Esophagus mucosa (tissue), 1 donor: ENCODE measurements around the gene LRWD1. TPM values are rescaled to one million over a fixed set of nuclear protein-coding genes. Genes with fewer than 3 reads are reported as not detected.
A peak's percentile ranks its signal among the peaks of the same experiment; 100 is the strongest.
"Not testable (repeated sequence)": the region's sequence is repeated elsewhere in the genome, so short reads cannot be mapped to it uniquely, and the experiment has no call there.

Source experiments
- ATAC-seq: fragments of 200-7000 bp; cut with Tn5 transposase; one replicate; pipeline ENCODE4 v1.9.1; 2020
- total RNA-seq: library from RNA; stranded (reverse); gene quantifications from one replicate; pipeline ENCODE4 v1.2.4, GENCODE V29; 2023
- donor health status: DM: yes; HTN: yes; CAD: no.

LRWD1 gene
- total RNA-seq, 1 donor from 2014 or later: 8.7 TPM

DNA sequence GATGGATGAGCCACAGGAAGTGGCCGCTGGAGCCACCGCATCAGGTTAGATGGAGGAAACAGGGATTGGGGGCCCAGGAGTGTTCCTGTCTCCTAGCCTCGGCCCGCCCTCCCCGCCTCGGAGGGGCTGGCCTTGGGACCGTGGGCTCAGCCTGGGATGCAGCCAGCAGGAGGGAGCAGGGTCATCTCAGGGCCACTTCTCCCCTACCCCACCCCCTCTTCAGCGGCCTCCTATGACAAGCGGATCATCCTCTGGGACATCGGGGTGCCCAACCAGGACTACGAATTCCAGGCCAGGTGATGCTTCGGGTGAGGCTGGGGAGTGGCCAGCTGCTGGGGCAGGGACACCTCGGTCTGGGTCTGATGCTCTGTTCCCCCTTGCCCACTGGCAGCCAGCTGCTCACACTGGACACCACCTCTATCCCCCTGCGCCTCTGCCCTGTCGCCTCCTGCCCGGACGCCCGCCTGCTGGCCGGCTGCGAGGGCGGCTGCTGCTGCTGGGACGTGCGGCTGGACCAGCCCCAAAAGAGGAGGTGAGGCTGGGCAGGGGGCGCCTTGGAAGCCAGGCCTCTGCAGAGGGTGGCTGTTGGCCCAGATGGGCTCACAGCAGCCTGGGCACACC is 4.7 kb downstream of the LRWD1 start:
- no peak for ATAC-seq

DNA sequence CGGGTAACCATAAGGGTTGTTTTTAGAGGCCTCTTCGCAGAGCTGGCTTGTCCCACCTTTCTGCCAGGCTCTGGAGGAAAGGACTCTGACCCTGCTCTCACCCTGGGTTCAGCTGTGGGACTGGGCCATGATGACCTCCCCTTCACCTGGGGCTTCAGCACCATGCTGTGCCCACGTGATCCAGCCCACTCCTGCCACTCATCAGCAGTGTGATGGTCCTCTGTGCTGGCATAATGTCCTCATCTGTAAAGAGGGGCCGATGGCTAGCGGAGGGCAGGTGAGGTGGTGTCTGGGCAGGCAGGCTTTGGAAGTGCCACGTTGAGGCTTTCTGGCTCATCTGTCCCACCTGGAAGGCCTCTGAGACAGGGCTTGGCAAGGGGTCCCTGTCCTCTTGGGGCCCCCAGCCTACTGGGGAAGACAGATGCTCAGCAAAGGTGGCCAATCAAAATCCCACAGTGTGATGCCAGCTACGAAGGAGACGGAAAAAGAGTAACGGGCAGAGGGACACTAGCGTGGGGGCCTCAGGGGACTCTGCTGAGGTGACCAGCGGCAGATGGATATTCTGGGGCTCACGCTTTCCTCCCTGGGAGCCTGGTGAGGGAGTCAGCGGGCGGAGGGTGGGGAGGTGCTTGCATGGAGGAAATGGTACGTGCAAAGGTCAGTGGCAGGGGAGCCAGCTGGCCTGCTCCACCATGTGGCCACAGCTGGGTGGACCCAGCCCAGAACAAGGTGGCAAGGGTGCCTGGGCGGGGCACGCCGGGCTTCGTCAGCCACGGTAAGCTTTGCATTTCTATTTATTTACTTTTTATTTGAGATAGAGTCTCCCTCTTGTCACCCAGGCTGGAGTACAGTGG is 5.4 kb downstream of the LRWD1 start:
- no peak for ATAC-seq

DNA sequence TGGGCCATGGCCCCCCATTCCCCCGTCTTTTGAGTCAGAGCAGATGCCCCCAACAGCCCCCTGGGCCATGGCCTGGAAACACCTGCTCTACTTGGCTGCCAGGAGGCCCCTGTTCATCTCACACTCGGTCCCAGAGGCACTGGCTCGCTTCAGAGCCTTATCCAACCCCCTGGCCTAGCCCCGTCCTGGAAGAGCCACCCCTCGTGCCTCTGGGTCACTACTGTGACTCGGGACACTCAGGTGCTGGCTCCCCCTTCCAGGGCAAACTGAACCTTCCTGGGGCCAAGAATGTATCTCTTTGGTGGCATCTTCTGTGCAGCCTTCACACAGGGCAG is 7.0 kb downstream of the LRWD1 start:
- no peak for ATAC-seq

DNA sequence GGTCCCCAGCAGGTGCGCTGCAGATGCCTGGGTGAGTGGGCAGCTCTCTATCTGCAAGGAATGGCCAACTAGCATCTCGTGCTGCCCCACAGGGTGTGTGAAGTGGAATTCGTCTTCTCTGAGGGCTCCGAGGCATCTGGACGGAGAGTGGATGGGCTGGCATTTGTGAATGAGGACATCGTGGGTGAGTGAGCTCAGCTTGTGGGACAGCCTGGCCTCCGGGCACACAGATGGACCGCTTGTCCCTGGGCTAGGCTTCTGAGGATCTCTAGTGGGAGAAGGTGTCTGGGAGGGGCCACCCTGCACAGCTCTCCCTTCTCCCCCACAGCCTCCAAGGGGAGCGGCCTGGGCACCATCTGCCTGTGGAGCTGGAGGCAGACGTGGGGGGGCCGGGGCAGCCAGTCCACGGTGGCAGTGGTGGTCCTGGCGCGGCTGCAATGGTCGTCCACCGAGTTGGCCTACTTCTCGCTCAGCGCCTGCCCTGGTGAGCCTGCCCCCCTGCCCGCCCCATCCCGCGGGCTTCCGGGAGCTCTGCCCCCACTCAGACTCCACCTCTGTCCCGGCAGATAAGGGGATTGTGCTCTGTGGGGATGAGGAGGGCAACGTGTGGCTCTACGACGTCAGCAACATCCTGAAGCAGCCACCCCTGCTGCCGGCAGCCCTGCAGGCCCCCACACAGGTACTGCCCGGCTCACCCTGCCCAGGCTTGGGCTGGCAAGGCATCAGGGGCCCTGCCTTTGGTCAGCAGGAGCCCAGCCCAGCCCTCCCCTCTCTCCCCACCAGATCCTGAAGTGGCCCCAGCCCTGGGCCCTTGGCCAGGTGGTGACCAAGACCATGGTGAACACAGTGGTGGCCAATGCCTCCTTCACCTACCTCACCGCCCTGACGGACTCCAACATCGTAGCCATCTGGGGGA is 7.6 kb downstream of the LRWD1 start:
- ATAC-seq: no peak

DNA sequence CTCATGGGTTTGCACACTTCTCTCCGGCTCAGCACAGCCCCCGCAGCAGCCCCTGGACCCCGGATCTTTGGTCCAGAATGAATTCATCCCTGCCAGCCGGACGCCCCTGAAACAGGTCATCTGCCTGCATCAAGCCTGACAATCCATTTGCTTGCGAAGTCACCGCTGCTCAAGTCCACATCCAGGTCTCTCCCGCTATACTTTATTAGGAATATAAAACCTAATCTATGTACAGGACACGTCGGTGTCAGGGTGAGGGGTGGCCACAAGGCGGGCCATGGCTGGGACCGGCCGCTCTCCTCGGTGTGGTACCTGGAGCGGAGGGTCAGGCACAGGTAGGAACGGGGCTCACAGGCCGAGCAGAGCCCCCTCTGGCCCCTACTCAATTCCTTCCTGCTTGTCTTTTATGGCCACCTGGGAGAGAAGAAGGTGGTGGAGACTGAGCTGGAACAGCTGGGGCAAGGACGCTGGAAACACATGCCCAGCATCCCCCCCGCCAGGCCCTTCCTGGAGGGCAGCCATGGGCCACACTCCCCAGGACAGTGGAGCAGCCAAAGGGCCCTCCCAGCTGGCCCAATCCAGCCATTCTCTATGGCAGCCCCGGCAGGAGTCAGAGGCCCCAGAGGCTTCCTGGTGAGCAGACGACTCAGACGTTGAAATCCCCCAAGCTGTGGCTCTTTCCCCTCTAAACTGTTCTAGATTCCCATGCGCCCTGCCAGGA is 8.6 kb downstream of the LRWD1 start:
- ATAC-seq: no peak

DNA sequence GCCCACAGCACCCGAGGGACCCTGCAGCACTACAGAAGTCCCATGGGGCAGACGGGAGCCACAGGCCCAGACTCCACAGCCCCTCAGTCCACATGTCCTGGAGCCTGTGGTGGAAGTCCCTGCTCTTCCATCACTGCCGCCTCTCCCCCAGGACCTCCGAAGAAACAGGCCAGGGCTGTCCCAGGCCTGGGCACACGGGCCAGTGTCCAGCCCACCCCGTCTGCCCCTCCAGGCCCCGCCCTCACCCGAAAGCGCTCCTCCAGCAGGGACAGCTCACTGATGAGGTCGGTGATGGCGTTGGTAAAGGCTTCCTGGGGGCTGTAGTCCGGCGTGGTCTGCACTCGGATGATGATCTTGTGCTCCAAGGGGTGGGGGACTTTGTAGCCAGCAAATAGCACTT is 9.3 kb downstream of the LRWD1 start:
- ATAC-seq: not testable (repeated sequence)

DNA sequence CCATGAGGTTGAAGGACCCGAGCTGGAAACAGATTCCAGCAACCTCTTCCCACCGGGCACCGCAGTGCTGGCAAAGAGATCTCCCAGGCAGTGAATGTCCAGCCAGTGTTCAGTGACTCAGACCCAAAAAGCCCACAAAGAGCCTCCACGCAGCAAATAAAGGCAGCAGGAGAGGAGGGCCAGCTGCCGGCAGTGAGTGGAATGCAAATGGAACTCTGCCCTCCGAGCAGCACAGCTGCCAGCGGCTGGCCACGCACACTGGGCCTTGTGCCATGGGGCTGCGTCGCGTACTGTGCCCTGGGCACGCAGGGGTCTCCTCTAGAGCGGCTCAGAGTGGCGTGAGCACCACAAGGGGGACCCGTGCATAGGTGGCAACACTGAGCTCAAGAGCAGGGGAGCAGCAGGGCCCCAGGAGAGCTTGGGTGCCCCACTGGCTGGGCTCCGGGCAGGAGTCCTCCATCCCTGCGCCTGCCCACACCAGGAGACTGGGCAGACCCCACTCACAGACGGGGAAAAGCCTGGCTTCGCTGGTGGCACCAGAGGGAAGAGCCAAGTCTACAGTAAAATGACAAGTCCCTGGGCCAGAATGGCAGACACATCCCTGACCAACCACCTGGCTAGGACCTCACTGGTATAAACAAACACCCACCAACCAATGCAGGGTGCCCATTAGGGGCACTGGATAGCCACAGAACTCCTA is 10.1 kb downstream of the LRWD1 start:
- not testable (repeated sequence) for ATAC-seq

DNA sequence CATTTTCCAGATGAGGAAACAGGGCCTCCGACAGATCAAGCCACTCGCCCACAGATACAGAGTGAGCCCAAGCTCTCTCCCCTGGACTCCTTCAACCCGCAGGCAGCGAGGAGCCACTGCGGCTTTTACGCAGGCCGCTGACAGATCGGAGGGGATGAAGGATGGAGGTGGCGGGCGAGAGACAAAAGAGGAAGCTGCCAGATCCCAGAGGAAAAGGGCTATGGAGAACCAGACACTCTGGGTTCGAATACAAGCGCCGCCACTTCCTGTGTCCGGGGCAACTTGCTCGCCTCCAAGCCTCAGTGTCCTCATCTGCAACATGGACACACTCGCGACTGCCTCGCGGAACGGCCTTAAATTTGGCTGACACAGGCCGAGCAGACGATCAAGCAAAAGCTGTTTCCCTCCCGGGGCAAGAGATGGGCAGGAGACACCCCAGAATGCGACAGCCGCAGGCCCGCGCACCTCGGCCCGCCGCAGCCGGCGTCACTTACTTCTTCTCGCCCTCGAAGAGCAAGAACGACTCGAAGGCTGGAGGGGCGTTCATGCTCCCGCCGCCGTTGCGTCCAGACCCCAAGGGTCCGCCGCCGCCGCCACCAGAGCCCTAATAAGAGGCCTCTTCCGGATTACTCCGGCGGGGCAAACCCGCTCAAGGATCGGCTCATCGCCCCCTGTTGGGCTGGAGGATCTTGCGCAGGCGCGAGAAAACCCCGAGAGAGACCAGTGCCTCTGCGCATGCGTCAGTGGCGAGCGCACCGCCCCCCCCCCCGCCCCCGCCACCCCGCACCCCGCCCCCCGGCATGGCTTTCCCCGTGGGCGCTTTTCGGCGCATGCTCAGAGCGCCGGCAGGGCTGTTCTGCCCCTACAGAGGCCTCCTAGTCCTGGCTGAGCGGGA is 13.8 kb downstream of the LRWD1 start, which contains the start of gene POLR2J:
TSS of gene POLR2J (minus strand) at position 609 of the 895 bp plus-strand sequence. CDS start at position 547, 62 bp downstream.
- peak; percentile 91 for ATAC-seq

DNA sequence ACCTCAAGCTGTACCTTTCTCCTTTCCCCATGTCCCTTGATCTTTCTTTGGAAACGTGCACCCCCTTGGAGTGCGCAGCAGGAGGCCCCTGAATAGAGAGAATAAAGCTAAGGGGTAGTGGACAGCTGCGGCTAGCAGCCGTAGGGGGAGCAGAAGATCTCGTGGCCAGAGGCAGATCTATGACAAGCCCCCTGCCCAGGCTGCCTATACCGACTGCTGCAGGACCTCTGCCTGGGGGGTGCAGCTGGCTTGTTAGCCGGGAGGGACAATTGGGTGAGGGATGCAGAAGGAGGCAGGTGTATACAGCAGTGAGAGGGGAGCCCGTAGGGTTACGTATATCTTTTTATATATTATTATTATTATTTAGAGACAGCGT is 14.4 kb downstream of the LRWD1 start:
- ATAC-seq: not testable (repeated sequence)

DNA sequence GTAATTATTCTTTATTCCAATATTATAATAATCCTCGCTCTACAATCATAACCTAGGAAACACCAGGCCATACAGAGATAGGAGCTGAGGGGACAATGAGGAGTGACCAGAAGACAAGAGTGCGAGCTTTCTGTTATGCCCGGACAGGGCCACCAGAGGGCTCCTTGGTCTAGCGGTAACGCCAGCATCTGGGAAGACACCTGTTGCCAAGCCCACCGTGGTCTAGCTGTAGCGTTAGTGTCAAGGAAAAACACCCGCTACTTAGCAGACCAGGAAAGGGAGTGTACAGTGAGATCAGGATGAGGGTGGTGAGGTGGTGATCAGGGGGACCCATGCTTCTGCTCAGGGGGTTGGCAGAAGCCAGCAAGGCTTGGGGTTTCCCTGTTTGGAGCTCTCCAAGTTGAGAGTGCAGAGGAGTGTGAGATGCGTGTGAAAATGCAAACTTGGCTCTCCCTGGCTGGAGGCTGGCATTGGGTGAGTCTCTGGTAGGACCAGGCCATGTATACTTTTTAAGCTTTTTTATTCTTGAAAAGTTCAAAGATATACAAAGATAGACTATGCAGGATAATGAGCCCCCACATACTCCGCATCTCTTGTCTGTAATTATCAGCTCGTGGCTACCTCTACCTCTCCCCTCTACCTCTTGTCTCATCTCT is 15.3 kb downstream of the LRWD1 start:
- not testable (repeated sequence) for ATAC-seq

DNA sequence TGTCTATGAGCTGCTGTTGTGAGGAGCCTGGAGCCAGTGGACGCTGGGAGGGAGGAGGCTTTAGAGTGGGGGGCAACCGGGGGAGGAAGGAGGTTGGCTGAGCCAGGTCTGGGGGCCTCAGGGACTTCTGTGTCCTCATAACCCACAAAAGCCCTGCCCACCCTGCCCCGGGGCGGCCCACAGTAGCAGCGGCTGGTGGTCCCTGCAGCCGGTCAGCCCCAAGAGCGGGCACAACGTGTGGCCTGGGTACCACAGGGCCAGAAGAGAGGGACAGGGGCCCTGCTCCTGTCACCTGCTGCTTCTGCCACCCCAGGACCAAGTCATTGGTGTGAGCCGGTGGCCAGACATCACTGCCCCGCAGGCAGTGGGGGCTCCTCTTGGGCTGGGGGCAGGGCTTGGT is 17.2 kb downstream of the LRWD1 start:
- not testable (repeated sequence) for ATAC-seq

DNA sequence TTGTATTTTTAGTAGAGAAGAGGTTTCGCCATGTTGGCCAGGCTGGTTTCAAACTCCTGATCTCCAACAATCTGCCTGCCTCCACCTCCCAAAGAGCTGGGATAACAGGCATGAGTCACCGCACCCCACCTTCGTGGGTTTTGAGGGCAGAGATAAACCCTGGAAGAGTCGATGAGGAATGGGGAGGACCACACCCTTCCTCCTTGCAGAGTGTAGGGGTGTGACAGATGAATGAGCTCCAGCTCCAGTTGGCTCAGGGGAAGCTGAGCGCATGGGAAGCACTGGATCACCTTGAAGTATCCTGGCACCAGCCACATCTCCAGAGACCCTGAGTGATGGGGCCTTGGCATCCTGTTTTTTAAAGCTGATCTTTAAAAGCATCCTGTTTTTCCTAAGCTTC is 19.5 kb downstream of the LRWD1 start:
- ATAC-seq: peak; percentile 66

DNA sequence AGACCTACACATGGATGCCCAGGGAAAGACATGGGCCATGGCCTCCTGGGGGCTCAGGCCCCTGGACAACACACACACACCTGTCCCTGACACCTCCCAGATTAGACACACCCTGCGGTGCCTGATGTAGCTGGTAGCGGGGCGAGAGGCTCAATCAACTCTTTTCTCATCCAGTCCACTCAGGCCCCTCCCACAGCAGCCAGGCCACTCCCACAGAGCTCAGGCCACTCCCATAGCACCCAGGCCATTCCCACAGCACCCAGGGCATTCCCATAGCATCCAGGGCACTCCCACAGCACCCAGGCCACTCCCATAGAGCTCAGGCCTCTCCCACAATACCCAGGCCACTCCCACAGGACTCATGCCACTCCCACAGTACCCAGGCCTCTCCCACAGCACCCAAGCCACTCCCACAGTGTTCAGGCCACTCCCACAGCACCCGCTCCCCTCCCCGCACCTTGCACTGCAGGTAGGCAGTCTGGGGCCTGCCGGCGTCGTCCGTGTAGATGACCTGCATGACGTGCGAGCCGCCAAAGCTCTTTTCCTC is 25.8 kb downstream of the LRWD1 start:
- ATAC-seq: peak; percentile 82

DNA sequence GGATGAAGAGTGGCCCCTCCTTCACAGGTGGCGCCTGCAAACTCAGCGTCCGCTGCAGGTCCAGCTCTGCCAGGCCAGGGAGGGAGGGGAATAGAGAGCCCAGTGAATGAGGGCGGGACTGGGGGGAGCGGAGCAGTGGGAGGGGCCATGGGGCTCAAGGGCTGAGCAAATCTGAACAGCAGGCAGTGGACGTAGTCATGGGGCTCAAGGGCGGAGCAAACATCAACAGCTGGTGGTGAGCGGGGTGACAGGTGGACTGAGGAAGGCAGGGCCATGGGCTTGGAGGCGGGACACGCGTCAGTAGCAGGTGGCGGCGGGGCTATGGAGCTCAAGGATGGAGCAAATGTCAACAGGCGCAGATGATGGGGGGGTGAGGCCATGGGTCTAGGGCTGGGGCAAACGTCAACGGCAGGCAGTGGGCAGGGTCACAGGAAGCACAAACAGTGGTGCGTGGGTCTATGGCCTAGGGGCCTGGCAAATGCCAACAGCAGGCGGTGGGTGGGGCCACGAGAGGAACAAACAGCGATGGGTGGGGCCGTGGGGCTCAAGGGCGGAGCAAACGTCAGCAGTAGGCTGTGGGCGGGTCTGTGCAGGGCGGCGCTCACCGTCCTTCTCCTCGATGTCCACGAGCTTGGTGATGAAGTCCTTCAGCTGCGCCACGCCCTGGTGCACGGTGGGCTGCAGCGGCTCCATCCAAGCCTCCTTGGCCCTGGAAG is 28.6 kb downstream of the LRWD1 start:
- ATAC-seq: peak; percentile 59

DNA sequence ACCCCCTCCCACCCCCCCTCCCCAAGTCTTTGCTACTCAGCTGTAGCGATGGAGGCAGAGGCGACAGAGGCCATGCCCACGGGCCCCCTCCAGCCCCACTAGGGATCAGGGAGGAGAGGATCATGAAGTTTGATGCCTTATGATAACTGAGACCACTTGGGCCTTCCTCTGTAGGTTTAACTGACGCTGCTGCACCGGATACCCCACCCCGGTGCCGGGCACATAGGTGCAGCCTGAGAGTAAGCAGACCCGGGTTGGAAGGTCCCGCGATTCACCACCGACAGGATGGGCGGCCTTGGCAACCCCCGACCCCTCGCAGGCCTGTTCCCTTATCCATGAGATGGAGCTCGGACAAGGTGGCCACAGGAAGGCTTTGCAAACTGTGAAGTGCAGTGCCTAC is 29.2 kb downstream of the LRWD1 start:
- ATAC-seq: not testable (repeated sequence)

DNA sequence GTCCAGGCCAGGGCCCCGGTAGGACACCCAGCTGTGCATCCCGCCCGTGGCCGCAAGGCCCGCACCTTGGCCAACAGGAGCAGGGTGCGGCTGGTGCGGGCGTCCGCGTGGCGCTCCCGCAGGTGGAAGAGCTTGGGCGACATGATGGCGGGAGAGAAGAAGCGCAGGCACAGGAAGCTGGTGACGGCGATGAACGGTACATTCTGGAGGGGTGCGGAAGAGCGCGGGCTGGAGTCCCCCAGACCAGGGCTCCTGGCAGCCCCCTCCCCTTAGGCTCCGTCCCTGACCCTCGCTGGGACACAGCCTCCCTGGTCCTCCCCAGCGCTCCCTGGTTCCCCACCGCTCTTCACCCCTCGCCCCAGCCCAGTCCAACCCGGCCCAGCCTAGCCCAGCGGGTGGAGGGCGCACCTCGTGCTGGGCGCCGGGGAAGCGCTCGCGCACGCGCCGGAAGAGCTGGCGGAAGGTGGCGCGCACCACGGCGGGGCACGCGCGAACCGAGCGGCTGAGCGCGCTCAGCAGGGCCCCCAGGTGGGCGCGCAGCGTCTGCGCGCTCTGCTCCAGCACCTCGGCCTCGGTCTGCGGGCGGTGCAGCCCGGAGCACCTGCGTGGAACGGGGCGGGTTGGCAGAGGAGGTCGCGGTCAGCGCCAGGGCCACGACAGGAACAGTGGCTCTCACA is 29.8 kb downstream of the LRWD1 start:
- ATAC-seq: peak; percentile 62

DNA sequence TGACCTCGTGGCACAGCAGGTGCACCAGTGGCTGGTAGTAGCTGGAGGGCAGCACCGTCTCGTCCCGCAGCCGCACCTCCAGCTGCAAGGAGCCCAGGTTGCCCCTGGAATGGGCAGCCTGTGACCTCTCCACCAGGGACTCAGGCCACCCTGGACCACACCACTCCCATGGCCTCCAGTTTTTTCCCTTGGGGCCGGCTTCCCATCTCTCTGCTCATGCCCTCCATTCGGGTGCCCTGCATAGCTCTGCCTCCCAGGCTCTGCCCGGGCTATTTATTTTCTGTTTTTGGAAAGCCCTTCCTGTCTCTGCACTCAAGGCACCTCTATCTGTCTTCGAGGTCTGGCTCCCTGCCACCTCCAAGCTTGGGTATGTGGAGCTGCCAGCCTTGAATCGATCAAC is 32.1 kb downstream of the LRWD1 start:
- ATAC-seq: not testable (repeated sequence)

DNA sequence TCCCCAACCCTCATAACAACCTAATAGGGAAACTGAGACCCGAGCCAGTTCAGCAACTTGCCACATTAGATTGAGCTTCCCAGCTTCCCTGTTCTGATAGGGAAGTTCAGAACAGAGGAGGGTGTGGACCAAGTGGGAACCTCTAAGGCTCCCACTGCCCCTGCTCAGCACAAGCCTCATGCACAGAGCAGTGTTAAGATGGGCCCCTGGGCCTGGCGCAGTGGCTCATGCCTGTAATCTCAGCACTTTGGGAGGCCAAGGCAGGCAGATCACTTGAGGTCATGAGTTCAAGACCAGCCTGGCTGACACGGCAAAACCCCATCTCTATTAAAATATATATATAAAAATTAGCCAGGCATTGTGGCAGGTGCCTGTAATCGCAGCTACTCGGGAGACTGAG is 32.5 kb downstream of the LRWD1 start:
- not testable (repeated sequence) for ATAC-seq
